SIG-M5 (cell line): ENCODE data around the gene GALNT11.
"Not testable (repeated sequence)": the region's sequence is repeated elsewhere in the genome, so short reads cannot be mapped to it uniquely, and the experiment has no call there.

Experiments used
- DNase-seq: peaks from one replicate; lab custom pipeline; 2025; lab: John Stamatoyannopoulos, UW

GALNT11 gene

DNA sequence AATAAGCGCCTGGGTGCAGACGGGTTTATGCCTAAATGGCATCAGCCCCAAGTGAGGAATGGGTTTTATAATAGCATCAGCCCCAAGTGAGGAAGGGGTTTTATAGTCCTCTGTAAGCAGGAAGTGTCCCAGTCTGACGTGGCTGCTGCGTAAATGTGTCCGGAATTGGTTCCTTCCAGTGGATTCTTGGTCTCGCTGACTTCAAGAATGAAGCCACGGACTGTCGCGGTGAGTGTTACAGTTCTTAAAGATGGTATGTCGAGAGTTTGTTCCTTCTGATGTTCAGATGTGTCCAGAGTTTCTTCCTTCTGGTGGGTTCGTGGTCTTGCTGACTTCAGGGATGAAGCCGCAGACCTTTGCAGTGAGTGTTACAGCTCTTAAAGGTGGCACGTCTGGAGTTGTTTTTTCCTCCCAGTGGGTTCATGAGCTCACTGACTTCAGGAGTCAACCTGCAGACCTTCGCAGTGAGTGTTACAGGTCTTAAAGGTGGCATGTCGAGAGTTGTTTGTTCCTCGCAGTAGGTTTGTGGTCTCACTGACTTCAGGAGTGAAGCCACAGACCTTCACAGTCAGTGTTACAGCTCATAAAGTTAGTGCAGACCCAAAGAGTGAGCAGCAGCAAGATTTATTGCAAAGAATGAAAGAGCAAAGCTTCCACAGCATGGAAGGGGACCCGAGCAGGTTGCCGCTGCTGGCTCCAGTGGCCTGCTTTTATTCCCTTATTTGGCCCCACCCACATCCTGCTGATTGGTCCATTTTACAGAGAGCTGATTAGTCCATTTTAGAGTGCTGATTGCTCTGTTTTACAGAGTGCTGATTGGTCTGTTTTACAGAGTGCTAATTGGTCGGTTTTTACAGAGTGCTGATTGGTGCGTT is 2.3 kb downstream of the GALNT11 start:
- not testable (repeated sequence) for DNase-seq

GRCh38 chr7:152030059-152030458 is 4.6 kb downstream of the GALNT11 start:
- DNase-seq: not testable (repeated sequence)

GRCh38 chr7:152030639-152031038 is 5.2 kb downstream of the GALNT11 start:
- DNase-seq: not testable (repeated sequence)

- DNase-seq: no peak
Measured at GRCh38 chr7:152035817-152036216, 10.3 kb downstream of the GALNT11 start.

DNA sequence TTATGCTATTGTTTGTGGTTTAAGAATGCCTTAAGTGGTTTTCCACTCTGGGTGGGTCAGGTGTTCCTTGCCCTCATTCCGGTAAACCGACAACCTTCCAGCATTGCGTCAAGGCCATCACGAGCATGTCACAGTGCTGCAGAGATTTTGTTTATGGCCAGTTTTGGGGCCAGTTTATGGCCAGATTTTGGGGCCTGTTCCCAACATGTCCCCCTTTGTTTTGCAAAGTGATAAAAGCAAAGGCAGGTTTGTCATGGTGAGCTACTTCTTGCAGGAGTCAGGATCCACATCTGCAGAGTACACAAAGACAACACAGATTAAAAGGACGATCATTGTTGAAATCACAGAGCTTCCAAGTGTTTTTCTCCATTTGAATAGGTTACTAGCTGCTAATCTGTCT is 12.9 kb downstream of the GALNT11 start:
- not testable (repeated sequence) for DNase-seq

DNA sequence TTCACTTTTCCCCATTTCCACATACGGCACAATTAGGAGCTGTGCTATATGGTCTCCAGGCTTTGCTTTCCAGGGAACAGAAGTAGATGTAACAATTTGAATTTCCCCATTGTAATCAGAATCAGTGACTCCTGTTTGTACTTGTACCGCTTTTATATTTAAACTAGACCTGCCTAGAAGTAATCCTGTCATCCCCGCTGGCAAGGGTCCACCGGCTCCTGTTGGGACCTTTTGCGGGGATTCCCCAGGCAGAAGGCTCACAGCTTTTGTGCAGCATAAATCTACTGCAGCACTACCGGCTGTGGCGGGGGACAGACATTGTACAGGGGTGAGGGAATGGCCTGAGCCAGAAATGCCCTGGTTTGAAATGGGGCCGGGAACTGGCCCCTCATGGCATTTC is 17.6 kb downstream of the GALNT11 start:
- DNase-seq: not testable (repeated sequence)

- not testable (repeated sequence) for DNase-seq
Measured at GRCh38 chr7:152044909-152045308, 19.4 kb downstream of the GALNT11 start.

DNA sequence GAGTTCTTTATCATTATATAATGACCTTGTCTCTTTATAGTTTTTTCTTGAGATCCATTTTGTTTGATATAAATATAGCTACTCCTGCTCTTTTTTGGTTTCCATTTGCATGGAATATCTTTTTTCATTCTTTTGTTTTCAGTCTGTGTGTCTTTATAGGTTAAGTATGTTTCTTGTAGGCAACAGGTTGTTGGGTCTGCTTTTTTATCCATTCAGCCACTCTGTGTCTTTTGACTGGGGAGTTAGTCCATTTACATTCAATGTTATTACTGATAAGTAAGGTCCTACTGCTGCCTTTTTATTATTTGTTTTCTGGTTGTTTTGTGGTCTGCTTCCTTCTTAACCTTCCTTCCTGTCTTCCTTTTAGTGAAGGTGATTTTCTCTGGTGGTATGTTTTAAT is 21.1 kb downstream of the GALNT11 start:
- DNase-seq: no peak

DNA sequence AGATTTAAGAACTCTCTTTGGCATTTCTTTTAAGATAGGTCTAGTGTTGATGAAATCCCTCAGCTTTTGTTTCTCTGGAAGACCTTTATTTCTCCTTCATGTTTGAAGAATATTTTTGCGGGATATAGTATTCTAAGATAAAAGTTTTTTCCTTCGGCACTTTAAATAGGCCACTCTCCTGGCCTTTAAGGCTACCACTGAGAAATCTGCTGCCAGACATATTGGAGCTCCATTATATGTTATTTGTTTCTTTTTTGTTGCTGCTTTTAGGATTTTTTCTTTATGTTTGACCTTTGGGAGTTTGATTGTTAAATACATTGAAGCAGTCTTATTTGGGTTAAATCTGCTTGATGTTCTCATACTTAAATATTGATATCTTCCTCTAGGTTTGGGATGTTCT is 22.6 kb downstream of the GALNT11 start:
- DNase-seq: no peak

DNA sequence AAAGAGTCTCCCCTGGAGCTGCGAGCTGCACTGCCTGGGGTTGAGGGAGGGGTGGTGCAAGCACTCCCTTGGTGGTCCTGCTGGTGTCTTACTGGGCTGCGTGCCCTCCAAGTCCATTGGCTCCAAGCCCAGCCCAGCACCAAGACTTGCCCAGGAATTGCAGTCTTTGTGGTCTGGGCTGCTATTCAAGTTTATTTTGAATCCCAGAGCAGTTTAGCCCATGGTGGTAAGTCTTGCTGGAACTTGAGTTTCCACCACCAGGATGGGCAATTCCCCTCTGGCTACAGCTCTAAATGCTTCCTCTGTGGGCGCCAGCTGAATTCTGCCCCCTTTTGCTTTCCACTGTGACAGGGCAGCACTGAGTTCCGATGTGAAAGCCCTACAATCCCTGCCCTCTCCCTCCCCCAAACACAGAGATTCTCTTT is 25.1 kb downstream of the GALNT11 start:
- DNase-seq: no peak

GRCh38 chr7:152051968-152052367 is 26.5 kb downstream of the GALNT11 start:
- DNase-seq: no peak

DNA sequence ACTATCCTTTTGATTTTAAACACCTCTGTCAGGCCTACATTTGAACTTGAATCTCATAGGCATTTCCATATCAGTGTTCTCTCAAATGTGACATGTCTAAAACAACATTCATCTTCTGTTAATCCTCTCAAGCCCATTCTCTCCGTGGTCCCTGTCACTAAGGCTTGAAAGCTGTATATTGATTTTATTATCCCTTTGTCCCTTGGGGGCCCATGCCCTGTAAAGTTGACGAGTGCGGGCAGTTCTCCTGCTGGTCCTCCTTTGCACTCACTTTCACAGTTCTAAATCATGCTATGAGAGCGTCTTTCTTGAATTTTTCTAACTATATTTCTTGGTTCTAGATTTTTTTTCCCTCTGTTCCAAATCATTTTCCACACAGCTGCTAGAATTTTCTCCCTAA is 27.3 kb downstream of the GALNT11 start:
- DNase-seq: no peak

DNA sequence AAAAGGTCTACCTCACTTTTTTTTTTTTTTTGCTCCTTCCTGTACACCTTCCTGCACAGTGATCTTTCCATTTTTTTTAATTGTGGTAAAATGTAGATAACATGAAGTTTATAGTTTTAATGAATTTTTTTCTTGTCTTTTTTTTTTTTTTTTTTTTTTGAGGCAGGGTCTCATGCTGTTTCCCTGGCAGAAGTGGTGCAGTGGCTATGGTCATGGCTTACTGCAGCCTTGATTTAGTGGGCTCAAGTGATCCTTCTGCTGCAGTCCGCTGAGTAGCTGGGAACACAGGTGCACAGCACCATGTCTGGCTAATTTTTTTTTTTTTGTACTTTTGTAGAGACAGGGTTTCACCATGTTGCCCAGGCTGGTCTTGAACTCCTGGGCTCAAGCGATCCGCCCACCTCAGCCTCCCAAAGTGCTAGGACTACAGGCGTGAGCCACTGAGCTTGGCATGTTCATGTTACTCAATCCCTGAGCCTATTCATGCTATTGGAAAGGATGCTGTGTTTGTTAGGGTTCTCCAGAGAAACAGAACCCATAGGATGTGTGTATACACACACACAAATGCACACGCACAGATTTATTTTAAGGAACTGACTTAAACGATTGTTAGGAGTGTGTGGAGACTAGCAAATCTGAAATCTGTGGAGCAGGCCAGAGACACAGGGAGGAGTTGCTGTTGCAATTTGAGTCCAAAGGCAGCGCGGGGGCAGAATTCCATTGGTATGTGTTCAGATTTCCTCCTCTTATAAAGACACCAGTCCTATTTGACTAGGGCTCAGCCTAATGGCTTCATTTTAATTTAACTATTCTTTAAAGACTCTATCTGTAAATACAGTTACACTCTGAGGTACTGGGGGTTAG is 29.1 kb downstream of the GALNT11 start:
- DNase-seq: no peak

DNA sequence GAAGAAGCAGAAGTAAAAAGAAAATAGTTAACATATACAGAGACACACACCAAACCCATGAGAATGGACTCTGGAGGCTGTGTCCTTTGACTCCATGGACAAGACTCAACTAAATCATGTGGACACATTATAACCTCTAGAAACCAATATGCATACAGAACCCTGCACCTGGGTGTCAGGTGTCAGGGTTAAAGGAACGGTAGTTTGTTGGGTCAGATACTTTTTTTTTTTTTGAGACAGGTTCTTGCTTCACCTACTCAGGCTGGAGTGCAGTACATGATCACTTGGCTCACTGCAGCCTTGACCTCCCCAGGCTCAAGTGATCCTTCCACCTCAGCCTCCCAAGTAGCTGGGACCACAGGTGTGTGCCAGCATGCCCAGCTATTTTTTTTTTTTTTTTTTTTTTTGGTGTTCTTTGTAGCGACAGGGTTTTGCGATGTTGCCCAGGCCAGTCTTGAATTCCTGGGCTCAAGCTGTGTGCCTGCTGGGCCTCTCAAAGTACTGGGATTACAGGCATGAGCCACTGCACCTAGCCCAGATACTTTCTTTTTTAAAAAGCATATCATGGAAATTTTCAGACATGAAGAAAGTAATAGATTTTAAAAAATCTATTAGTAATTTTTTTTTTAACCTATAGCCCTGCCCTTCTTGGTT is 31.3 kb downstream of the GALNT11 start:
- DNase-seq: no peak

GRCh38 chr7:152059311-152059710 is 33.8 kb downstream of the GALNT11 start:
- no peak for DNase-seq

- DNase-seq: not testable (repeated sequence)
Measured at GRCh38 chr7:152061086-152061485, 35.6 kb downstream of the GALNT11 start.

GRCh38 chr7:152063192-152063591 is 37.7 kb downstream of the GALNT11 start:
- DNase-seq: not testable (repeated sequence)

GRCh38 chr7:152063821-152064220 is 38.3 kb downstream of the GALNT11 start:
- not testable (repeated sequence) for DNase-seq

- DNase-seq: not testable (repeated sequence)
Measured at GRCh38 chr7:152065800-152066344, 40.4 kb downstream of the GALNT11 start.

- DNase-seq: no peak
Measured at GRCh38 chr7:152072421-152072820, 46.9 kb downstream of the GALNT11 start.

GRCh38 chr7:152073352-152073751 is 47.9 kb downstream of the GALNT11 start:
- no peak for DNase-seq

GRCh38 chr7:152074673-152075072 is 49.2 kb downstream of the GALNT11 start:
- no peak for DNase-seq
